Pancreas (tissue), 10 donors: ENCODE results near the gene MGA. TPM values are rescaled to one million over a fixed set of nuclear protein-coding genes. Genes with fewer than 3 reads are reported as not detected.

Experiments
- ATAC-seq, 4 donors: fragments of 200-7000 bp; cut with Tn5 transposase; one replicate each; pipeline versions ENCODE4 v1.8.0 to v1.9.1; 2020; ENCODE audit warnings: mild to moderate bottlenecking in 4 of 4, moderate library complexity in 4 of 4
- DNase-seq, 6 donors: peaks; one replicate each; pipeline ENCODE4 v3.0.0-alpha.2; 2020
- FAIRE-seq: peaks from 2 replicates; lab custom pipeline; 2012; peaks lifted over from hg19 to GRCh38; lab: Jason Lieb, UNC
- H3K27ac ChIP-seq, 4 donors: fragments of 200-600 bp; sonication (generic); 1 replicate in 3 of 4; 2 replicates in 1 of 4; pipeline versions ENCODE4 v1.5.0 to v1.8.0; 2020
- H3K27me3 ChIP-seq, 4 donors: fragments of 200-600 bp; one replicate each; pipeline ENCODE4 v1.8.0; 2021
- H3K36me3 ChIP-seq, 3 donors: fragments of 200-600 bp; sonication (generic) in 1 of 3; one replicate each; pipeline versions ENCODE4 v1.5.0 to v1.8.0; 2020 to 2021
- H3K4me1 ChIP-seq, 3 donors: fragments of 200-600 bp; one replicate each; pipeline ENCODE4 v1.8.0; 2021
- H3K4me3 ChIP-seq, 4 donors: fragments of 200-600 bp; sonication (generic) in 2 of 4; one replicate each; pipeline versions ENCODE4 v1.5.0 to v1.8.0; 2020 to 2021
- H3K9me3 ChIP-seq, 4 donors: fragments of 200-600 bp; one replicate each; pipeline ENCODE4 v1.8.0; 2021
- WGBS, 2 donors: extraction: QIAGEN DNeasy Blood & Tissue Kit; methylation state at CpG; one replicate each; pipeline ENCODE4 v1.1.7; 2013; 5-methylcytosine and 5-hydroxymethylcytosine counted together
- intact Hi-C, 3 donors: fragments of 100-400 bp; cut with DNase I; formaldehyde crosslinking; loops; one replicate each; pipeline versions ENCODE4 v1.11.1 to v1.14.2; 2022
- polyA plus RNA-seq, 2 donors: library from polyadenylated mRNA; stranded (reverse); fragments of 200-250 nt; gene quantifications; one replicate each; pipeline ENCODE4 v1.2.3, GENCODE V29; 2013
- total RNA-seq, 6 donors: library from RNA; stranded (reverse); fragmentation: NEBNext Ultra II Directional in 4 of 6; extraction: Animal tissue kit (Norgen Biotek cat#: 25700) in 4 of 6; gene quantifications; one replicate each; pipeline versions ENCODE4 v1.2.1 to v1.2.4, GENCODE V29; 2021 to 2023
- TF ChIP-seq, protein P1 (sequence below), 4 donors: fragments of 200-600 bp; sonication (generic) in 3 of 4; IDR thresholded peaks; one replicate each; pipeline versions ENCODE4 v1.5.0 to v1.8.0; 2021; ENCODE audit warnings: antibody characterized with exemption in 4 of 4
- donor health status: healthy with polysubstance abuse.
- donor health status: DM: no; HTN: no; CAD: no; lungs with moderate emphysema.
- donor health status: DM: no; HTN: no; CAD: no.
- donor health status: control.
- donor health status: control.
- donor health status: Bipolar disorder and iron deficiency.
- donor health status: DM: yes; HTN: yes; CAD: no.
- donor health status: DM: no; HTN: no; CAD: no.
- donor health status: DM: no; HTN: no; CAD: no.
- donor health status: DM: yes; HTN: yes; CAD: no.

Gene MGA
- total and polyA plus RNA-seq, 8 donors, result 2.7 to 31.3 (median 17.6) TPM

DNA sequence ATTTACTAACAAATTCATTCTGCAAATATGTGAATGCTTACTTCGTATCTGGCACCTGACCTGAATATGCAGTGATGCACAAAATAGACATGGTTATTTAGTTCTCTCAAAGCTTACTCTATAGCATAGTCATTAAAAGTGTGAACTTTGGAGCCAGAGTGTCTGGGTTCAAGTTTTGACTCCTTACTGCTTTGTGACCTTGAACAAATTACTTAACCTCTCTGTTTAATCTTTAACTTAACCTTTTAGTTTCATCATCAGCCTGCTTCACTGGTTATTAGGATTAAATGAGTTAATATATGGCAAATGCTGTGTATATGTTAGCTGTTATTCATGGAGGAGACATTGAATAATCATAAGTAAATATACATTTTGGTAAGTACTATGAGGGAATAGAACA lies 12.1 kb upstream of the MGA start:
- no peaks in the 10 kb centered on the region for H3K9me3 ChIP-seq
- ATAC-seq (no peak), DNase-seq (no peak), FAIRE-seq (no peak)
- WGBS, 2 donors, result 58 to 93% methylated on average over 1 of the region's 1 CpG
- H3K4me1 ChIP-seq, result peaks cover 0 to 6% (median 0%) of the 10 kb centered on the region in 3 donors
- no peak overlapping the region for H3K27ac ChIP-seq
- intact Hi-C loops, result no loop called here
- no peaks in the 10 kb centered on the region for H3K27me3 ChIP-seq
- no peaks in the 10 kb centered on the region for H3K36me3 ChIP-seq
- no peak overlapping the region for H3K4me3 ChIP-seq
- TF ChIP-seq, protein P1, sequence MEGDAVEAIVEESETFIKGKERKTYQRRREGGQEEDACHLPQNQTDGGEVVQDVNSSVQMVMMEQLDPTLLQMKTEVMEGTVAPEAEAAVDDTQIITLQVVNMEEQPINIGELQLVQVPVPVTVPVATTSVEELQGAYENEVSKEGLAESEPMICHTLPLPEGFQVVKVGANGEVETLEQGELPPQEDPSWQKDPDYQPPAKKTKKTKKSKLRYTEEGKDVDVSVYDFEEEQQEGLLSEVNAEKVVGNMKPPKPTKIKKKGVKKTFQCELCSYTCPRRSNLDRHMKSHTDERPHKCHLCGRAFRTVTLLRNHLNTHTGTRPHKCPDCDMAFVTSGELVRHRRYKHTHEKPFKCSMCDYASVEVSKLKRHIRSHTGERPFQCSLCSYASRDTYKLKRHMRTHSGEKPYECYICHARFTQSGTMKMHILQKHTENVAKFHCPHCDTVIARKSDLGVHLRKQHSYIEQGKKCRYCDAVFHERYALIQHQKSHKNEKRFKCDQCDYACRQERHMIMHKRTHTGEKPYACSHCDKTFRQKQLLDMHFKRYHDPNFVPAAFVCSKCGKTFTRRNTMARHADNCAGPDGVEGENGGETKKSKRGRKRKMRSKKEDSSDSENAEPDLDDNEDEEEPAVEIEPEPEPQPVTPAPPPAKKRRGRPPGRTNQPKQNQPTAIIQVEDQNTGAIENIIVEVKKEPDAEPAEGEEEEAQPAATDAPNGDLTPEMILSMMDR (IDR thresholded peaks at IDR 0.05), result no peak

DNA sequence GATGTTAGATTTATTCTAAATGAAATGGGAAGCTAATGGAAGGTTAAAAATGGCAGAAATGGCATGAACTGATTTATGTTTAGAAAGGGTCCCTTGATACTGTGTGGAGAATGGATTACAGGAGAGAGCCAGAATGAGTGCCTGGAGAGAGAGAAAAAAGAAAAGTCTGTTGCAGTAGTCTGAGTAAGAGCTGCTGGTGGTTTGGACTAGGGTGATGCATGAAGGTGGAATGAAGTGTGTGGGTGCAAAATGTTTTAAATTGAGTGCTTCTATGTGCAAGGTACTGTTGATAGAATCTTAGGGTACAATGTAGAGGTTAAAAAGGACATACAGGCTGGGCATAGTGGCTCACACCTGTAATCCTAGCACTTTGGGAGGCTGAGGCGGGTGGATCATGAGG lies 11.4 kb upstream of the MGA start:
- FAIRE-seq, result no peak
- no peaks in the 10 kb centered on the region for H3K36me3 ChIP-seq

DNA sequence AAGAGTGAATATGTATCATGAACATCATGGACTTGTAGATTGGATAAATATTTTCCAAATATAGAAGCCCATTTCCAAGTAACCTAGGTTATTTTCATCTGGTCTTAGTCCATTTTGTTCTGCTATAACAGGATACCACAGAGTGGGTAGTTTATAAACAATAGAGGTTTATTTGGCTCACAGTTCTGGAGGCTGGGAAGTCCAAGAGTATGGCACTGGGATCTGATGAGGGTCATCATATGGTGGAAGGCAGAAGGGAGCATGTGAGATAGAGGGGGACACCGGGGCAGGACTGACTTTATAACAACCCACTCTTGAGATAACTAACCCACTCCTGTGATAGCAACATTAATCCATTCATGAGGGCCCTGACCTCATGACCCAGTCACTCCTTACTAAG lies 9.4 kb upstream of the MGA start:
- DNase-seq, result no peak
- no peak for FAIRE-seq
- Histone ChIP-seq H3K9me3 (no peaks in the 10 kb centered on the region), H3K4me1 (peaks cover 0 to 6% (median 0%) of the 10 kb centered on the region in 3 donors), H3K4me3 (no peak overlapping the region), H3K36me3 (no peaks in the 10 kb centered on the region), H3K27ac (no peak overlapping the region), H3K27me3 (no peaks in the 10 kb centered on the region)
- no peak for ATAC-seq
- intact Hi-C loops, result no loop called here
- TF ChIP-seq, protein P1 (IDR thresholded peaks at IDR 0.05), result no peak
- WGBS, 2 donors, result 88 to 98% methylated on average over 1 of the region's 1 CpG

More for the DNA sequence above, 11.4 kb upstream of the MGA start:
- no peak for DNase-seq
- 96 to 100% methylated on average over 1 of the region's 1 CpG for WGBS, 2 donors
- Histone ChIP-seq H3K27me3 (no peaks in the 10 kb centered on the region), H3K27ac (no peak overlapping the region), H3K9me3 (no peaks in the 10 kb centered on the region), H3K4me1 (peaks cover 0 to 6% (median 0%) of the 10 kb centered on the region in 3 donors), H3K4me3 (no peak overlapping the region)
- no peak for ATAC-seq
- TF ChIP-seq, protein P1 (IDR thresholded peaks at IDR 0.05), result no peak
- intact Hi-C loops, result no loop called here

DNA sequence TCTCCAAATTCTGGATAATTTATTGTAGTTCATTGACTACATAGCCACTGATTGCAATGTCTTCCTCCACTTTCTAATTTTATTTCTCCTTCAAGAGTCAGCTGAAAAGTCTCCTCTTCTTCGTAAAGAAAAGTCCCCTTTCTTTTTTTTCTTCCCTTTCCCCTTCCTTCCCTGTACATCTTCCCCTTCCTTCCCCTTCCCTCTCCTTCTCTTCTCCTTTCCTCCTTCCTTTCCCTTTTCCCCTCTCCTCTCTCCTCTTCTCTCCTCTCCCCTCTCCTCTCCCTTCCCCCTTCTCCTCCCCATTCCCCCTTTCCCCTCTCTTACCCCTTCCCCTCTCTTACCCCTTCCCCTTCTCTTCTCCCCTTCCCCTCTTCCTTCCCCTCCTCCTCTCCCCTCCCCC lies 8.8 kb upstream of the MGA start:
- TF ChIP-seq, protein P1 (IDR thresholded peaks at IDR 0.05), result no peak
- ATAC-seq (no peak), FAIRE-seq (no peak), DNase-seq (no peak)
- Histone ChIP-seq H3K4me1 (peaks cover 0 to 6% (median 0%) of the 10 kb centered on the region in 3 donors), H3K36me3 (no peaks in the 10 kb centered on the region), H3K27me3 (no peaks in the 10 kb centered on the region), H3K9me3 (no peaks in the 10 kb centered on the region), H3K27ac (no peak overlapping the region), H3K4me3 (no peak overlapping the region)
- intact Hi-C loops, result no loop called here
- WGBS, 2 donors, result 93% methylated on average over 1 of the region's 1 CpG

DNA sequence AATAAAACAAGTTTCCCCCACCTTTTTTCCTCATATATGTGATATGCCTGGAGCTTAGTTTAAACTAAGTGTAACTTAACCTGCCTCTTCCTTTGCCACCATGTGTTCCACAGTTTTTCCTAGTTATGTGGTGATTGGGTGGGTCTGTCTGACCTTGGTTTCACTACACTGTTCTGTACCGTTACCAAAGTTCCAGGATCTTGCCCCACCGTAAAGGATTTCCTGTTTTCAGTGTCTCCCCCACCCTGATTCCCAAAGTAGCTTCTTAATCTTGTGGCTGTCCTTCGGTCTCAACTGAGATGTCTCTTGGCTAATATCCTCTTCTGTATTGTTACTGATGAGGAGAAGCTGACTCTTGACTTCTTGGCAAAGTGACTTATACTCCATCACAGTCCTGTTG lies 6.4 kb upstream of the MGA start:
- H3K27ac ChIP-seq, result no peak overlapping the region
- no peaks in the 10 kb centered on the region for H3K27me3 ChIP-seq
- no peaks in the 10 kb centered on the region for H3K9me3 ChIP-seq
- 83 to 91% methylated on average over 3 of the region's 3 CpGs for WGBS, 2 donors
- no peak overlapping the region for H3K4me3 ChIP-seq
- intact Hi-C loops, result no loop called here
- FAIRE-seq, result no peak
- ATAC-seq, result no peak
- TF ChIP-seq, protein P1 (IDR thresholded peaks at IDR 0.05), result no peak
- no peaks in the 10 kb centered on the region for H3K4me1 ChIP-seq
- H3K36me3 ChIP-seq, result no peaks in the 10 kb centered on the region
- DNase-seq, result no peak
